ENCODE results near the gene CUBN. TPM values are rescaled to one million over a fixed set of nuclear protein-coding genes. Genes with fewer than 3 reads are reported as not detected.

The CUBN gene
- total and polyA plus RNA-seq, 2 of the 13 experiments (the other 11 are each of a cell fraction or from before 2014, with no cell fraction given) = 0.27 to 0.32 TPM

GRCh38 chr10:16944986-16945385 lies 184.6 kb downstream of the CUBN start:
- POLR2A ChIA-PET = no interaction called here
- WGBS (ENCODE audit: low lambda C conversion rate) = 90% methylated on average over 1 of the region's 1 CpG
- H3K79me2 ChIP-seq (ENCODE audit: insufficient read depth, low read length) = no peaks in the 10 kb centered on the region
- no peaks in the 10 kb centered on the region for H3K27me3 ChIP-seq (ENCODE audit: control insufficient read depth in 1 of 2, insufficient read depth in 2 of 2, low read length in 2 of 2)
- no peak overlapping the region for H3K9ac ChIP-seq (ENCODE audit: insufficient read depth, low read depth, low read length)
- H4K20me1 ChIP-seq (ENCODE audit: insufficient read depth, low read length) = no peaks in the 10 kb centered on the region
- in situ Hi-C loops (cut with HindIII; ENCODE audit: extremely low pct_ligation_motif_present, low pct_unique_long_range_greater_than_20kb) = no loop called here
- no TSS peak for BruUV-seq (replicated peaks)
- ATAC-seq (no peak), FAIRE-seq (no peak), DNase-seq (ENCODE audit: low spot score) (no peak)
- no peak overlapping the region for H3K4me3 ChIP-seq (replicated peaks in 1 of 3; ENCODE audit: insufficient read depth in 1 of 3, low read depth in 2 of 3, low read length in 3 of 3)
- no peak overlapping the region for H2AFZ ChIP-seq (ENCODE audit: low read length)
- H3K4me2 ChIP-seq (ENCODE audit: low read depth, low read length) = no peak overlapping the region
- no peaks in the 10 kb centered on the region for H3K4me1 ChIP-seq (ENCODE audit: insufficient read depth, low read length)
- H3K9me3 ChIP-seq (ENCODE audit: low read length) = no peaks in the 10 kb centered on the region
- intact Hi-C loops (cut with micrococcal nuclease; ENCODE audit: unreplicated experiment) = no loop called here
- no peak for TF ChIP-seq MNT (IDR thresholded peaks at IDR 0.05)
- no peak for TF ChIP-seq ZXDC (CRISPR knock-in tag; IDR thresholded peaks at IDR 0.05)
- TF ChIP-seq HNRNPLL (IDR thresholded peaks at IDR 0.05; ENCODE audit: low read depth, low read length, poor library complexity, severe bottlenecking) = no peak
- no peak for TF ChIP-seq WIZ (CRISPR knock-in tag; IDR thresholded peaks at IDR 0.05)
- no peak for TF ChIP-seq ZNF547 (CRISPR knock-in tag; IDR thresholded peaks at IDR 0.05)
- TF ChIP-seq SP2 (CRISPR knock-in tag; IDR thresholded peaks at IDR 0.05) = no peak
- no peak for TF ChIP-seq SRSF4 (IDR thresholded peaks at IDR 0.05; ENCODE audit: low read depth, low read length, poor library complexity, severe bottlenecking)
- TF ChIP-seq ZSCAN25 (CRISPR knock-in tag; IDR thresholded peaks at IDR 0.05) = no peak
- no peak for TF ChIP-seq HOXA9 (CRISPR knock-in tag; IDR thresholded peaks at IDR 0.05; ENCODE audit: borderline replicate concordance)
- no peak for TF ChIP-seq JDP2 (CRISPR knock-in tag; IDR thresholded peaks at IDR 0.05; ENCODE audit: borderline replicate concordance)
- no peak for TF ChIP-seq ATF7 (IDR thresholded peaks at IDR 0.05)
- TF ChIP-seq ATF7 (CRISPR knock-in tag; IDR thresholded peaks at IDR 0.05) = no peak
- TF ChIP-seq ZNF136 (CRISPR knock-in tag; IDR thresholded peaks at IDR 0.05; ENCODE audit: low read depth) = no peak
- TF ChIP-seq POLR2AphosphoS2 (IDR thresholded peaks at IDR 0.05; ENCODE audit: low read depth, low read length) = no peak
- TF ChIP-seq ZBTB14 (CRISPR knock-in tag; IDR thresholded peaks at IDR 0.05) = no peak
- TF ChIP-seq HDAC2 (CRISPR knock-in tag; IDR thresholded peaks at IDR 0.05) = no peak
- TF ChIP-seq ZNF784 (CRISPR knock-in tag; IDR thresholded peaks at IDR 0.05; ENCODE audit: borderline replicate concordance) = no peak
- no peak for TF ChIP-seq TAF1 (CRISPR knock-in tag; IDR thresholded peaks at IDR 0.05)
- CTCF ChIA-PET (ENCODE audit: low intra/inter-chr PET ratio, low total read pairs) = no interaction called here
- no peaks in the 10 kb centered on the region for H3K36me3 ChIP-seq (replicated peaks in 1 of 2; ENCODE audit: control insufficient read depth in 1 of 2, insufficient read depth in 2 of 2, low read length in 2 of 2)
- no peak overlapping the region for H3K27ac ChIP-seq (ENCODE audit: extremely low read length, insufficient read depth, low read length)
